Measurements from ENCODE around the gene CNN2.

CNN2 gene

GRCh38 chr19:1009041-1009980, 17.1 kb upstream of the CNN2 start:
- no peak for DNase-seq (ENCODE audit: low read depth in 1 of 2, low spot score in 1 of 2)
- no peak for TF ChIP-seq JUND (IDR thresholded peaks at IDR 0.05; ENCODE audit: low read depth)
- in situ Hi-C loops (cut with HindIII; ENCODE audit: low pct_unique_long_range_greater_than_20kb, low sequenced_read_pairs), result no loop called here

DNA sequence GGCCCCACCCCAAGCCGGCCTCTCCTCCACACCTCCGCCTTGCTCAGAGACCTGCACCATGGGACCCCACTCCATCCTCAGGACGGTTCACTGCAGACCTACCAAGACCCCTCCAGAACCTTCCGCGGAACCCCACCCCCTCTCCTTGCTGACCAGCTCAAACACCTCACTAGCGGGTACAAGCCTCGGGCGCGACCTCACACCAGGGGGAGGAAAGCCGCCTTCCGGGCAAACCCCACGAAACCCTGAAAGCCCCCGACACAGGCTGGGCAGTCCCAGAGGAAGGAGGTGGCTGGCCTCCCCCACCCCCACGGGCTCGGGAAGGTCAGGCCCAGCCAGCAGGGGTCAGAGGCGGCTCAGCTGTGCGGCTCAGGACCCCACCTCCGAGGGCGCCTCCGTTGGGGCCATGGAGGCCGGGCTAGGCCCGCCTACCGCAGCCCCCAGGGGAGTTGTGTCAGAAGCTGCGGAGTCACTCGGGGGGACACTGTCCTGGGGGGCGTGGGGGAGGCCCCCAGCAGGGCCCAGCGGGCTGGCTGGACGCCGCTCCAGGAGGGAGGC, 16.3 kb upstream of the CNN2 start:
- TF ChIP-seq JUND (IDR thresholded peaks at IDR 0.05; ENCODE audit: low read depth), result no peak
- DNase-seq (ENCODE audit: low read depth in 1 of 2, low spot score in 1 of 2), result no peak
- in situ Hi-C loops (cut with HindIII; ENCODE audit: low pct_unique_long_range_greater_than_20kb, low sequenced_read_pairs), result no loop called here

- no peak for TF ChIP-seq JUND (IDR thresholded peaks at IDR 0.05; ENCODE audit: low read depth)
- in situ Hi-C loops (cut with HindIII; ENCODE audit: low pct_unique_long_range_greater_than_20kb, low sequenced_read_pairs), result no loop called here
- no peak for DNase-seq (ENCODE audit: low read depth in 1 of 2, low spot score in 1 of 2)
Observed at GRCh38 chr19:1010586-1011510, 15.6 kb upstream of the CNN2 start.

GRCh38 chr19:1011831-1012333, 14.5 kb upstream of the CNN2 start:
- DNase-seq (ENCODE audit: low read depth in 1 of 2, low spot score in 1 of 2), result no peak
- no peak for TF ChIP-seq JUND (IDR thresholded peaks at IDR 0.05; ENCODE audit: low read depth)
- in situ Hi-C loops (cut with HindIII; ENCODE audit: low pct_unique_long_range_greater_than_20kb, low sequenced_read_pairs), result no loop called here

- no peak for TF ChIP-seq JUND (IDR thresholded peaks at IDR 0.05; ENCODE audit: low read depth)
- DNase-seq (ENCODE audit: low read depth in 1 of 2, low spot score in 1 of 2), result no peak
- in situ Hi-C loops (cut with HindIII; ENCODE audit: low pct_unique_long_range_greater_than_20kb, low sequenced_read_pairs), result no loop called here
Observed at GRCh38 chr19:1012334-1012733, 14.1 kb upstream of the CNN2 start.

- TF ChIP-seq JUND (IDR thresholded peaks at IDR 0.05; ENCODE audit: low read depth), result no peak
- in situ Hi-C loops (cut with HindIII; ENCODE audit: low pct_unique_long_range_greater_than_20kb, low sequenced_read_pairs), result no loop called here
- DNase-seq (ENCODE audit: low read depth in 1 of 2, low spot score in 1 of 2), result no peak
Observed at GRCh38 chr19:1013218-1013617, 13.2 kb upstream of the CNN2 start.

GRCh38 chr19:1014161-1015060, 12.0 kb upstream of the CNN2 start:
- no peak for TF ChIP-seq JUND (IDR thresholded peaks at IDR 0.05; ENCODE audit: low read depth)
- DNase-seq (ENCODE audit: low read depth in 1 of 2, low spot score in 1 of 2), result no peak
- in situ Hi-C loops (cut with HindIII; ENCODE audit: low pct_unique_long_range_greater_than_20kb, low sequenced_read_pairs), result no loop called here

DNA sequence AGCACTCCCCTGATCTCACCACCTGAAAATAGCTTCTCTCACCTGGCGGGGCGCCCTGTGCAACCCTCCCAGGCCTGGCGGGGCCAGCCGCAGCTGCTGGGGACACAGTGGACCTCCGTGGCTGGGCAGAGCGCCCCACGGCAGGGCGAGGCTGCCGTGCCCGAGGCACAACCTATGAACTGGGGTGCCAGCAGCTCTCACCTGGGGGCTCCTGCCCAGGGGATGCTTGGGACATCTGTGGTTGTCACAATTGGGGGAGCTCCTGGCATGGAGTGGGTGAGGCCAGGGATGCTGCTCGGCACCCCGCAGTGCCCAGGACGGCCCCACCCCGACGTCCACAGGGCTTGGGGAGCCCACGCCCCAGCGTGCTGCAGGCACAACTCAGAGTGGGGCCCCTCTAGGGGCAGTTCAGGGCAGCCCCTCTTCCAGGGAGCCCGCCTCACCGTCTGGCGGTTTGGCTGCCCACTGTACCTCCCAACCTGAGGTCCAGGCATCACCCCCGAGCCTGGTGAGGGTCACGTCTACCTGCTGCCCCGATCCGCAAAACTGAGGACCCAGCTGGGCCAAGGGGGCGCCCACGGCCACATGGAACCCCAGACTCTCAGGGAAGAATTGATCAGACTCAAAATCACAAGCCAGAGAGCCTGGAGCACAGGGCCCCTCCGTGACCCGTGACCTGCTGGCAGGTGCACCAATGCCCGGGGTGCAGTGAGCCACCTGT, 11.2 kb upstream of the CNN2 start:
- TF ChIP-seq JUND (IDR thresholded peaks at IDR 0.05; ENCODE audit: low read depth), result no peak
- DNase-seq (ENCODE audit: low read depth in 1 of 2, low spot score in 1 of 2), result no peak
- in situ Hi-C loops (cut with HindIII; ENCODE audit: low pct_unique_long_range_greater_than_20kb, low sequenced_read_pairs), result no loop called here

- in situ Hi-C loops (cut with HindIII; ENCODE audit: low pct_unique_long_range_greater_than_20kb, low sequenced_read_pairs), result no loop called here
- TF ChIP-seq JUND (IDR thresholded peaks at IDR 0.05; ENCODE audit: low read depth), result no peak
- DNase-seq (ENCODE audit: low read depth in 1 of 2, low spot score in 1 of 2), result no peak
Observed at GRCh38 chr19:1015782-1016646, 10.4 kb upstream of the CNN2 start.

- no peak for DNase-seq (ENCODE audit: low read depth in 1 of 2, low spot score in 1 of 2)
- no peak for TF ChIP-seq JUND (IDR thresholded peaks at IDR 0.05; ENCODE audit: low read depth)
- in situ Hi-C loops (cut with HindIII; ENCODE audit: low pct_unique_long_range_greater_than_20kb, low sequenced_read_pairs), result no loop called here
Observed at GRCh38 chr19:1016647-1017114, 9.7 kb upstream of the CNN2 start.

Measured in T47D (cell line).